GM18505 (cell line): Measurements from ENCODE around the gene MTERF1.

ENCODE experiments used
- ATAC-seq: cut with Tn5 transposase; IDR thresholded peaks from one replicate; pipeline ENCODE4 v1.9.1; 2021; ENCODE audit not compliant: unreplicated experiment
- POLR2A ChIP-seq: IDR thresholded peaks from 4 replicates; pipeline ENCODE4 v1.6.1; 2011; ENCODE audit warnings: borderline replicate concordance; ENCODE audit not compliant: insufficient read depth, insufficient read length; ENCODE audit errors: extremely low read depth

MTERF1 gene

DNA sequence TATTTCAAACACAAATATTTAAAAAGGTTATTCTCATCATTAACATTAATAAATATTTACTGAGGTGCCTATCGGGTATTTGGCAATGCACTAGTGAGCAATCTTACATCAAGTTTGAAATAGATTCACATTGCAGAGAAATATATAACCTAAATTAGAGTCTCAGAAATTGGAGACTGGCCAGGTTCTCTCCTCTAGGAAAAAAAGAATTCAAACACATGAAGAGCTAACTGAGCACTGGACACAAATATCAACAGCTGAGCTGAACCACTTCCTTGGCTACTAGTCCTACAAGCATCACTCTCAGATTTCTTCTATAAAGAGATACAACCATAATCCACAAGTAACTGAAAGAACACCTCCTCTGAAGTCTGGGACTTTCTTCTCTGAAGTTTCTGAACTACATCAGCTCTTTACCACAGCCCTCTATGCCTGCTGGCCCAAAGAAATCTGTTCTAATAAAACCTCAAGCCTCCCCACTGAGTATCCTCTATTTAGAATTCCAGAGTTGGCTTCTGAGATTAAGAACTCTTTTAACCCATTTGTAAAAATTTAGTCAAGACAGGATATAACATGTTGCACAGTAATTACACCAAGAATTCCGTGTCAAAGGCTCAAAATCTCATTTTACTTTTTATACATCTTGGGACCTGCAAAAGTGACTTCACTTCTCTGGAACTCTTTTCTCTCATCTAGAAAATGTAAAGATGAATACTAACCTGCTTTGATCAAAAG, 45.2 kb downstream of the MTERF1 start:
- no peak for ATAC-seq

DNA sequence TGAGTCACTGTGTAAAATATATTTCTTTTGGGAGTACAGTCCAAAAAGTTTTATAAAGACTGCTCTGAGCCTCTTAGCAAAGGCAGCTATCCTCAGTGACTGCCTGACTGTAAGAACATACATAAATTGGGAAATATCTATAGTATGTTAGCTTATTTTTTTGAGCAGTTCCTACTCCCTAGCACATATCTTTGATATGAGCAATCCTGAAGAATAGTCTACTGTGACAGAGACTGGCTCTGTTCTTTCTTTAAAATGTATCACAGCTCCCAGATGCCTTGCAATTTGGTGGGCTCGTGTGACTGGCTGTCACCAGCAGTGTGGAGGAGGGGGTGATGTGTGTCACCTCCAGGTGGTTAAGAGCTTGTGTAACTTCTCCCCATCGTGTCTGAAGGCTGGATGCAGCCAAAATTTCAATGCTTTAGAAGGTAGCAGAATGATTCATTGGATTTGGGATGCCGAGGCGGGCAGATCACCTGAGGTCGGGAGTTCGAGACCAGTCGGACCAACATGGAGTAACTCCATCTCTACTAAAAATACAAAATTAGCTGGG, 47.9 kb downstream of the MTERF1 start:
- ATAC-seq = no peak
- no peak for TF ChIP-seq POLR2A

More for the DNA sequence above, 45.2 kb downstream of the MTERF1 start:
- no peak for TF ChIP-seq POLR2A

- no peak for ATAC-seq
Observed at GRCh38 chr7:91827169-91827568, 53.3 kb downstream of the MTERF1 start.

GRCh38 chr7:91826377-91826776, 54.1 kb downstream of the MTERF1 start:
- TF ChIP-seq POLR2A = no peak
- no peak for ATAC-seq

More at GRCh38 chr7:91827169-91827568, 53.3 kb downstream of the MTERF1 start:
- TF ChIP-seq POLR2A = no peak

- ATAC-seq = no peak
- TF ChIP-seq POLR2A = no peak
Observed at GRCh38 chr7:91824201-91824600, 56.3 kb downstream of the MTERF1 start.
